Adrenal gland (tissue), 12 donors: ENCODE results near the gene SVIL. TPM values are rescaled to one million over a fixed set of nuclear protein-coding genes. Genes with fewer than 3 reads are reported as not detected.
"Not testable (repeated sequence)": the region's sequence is repeated elsewhere in the genome, so short reads cannot be mapped to it uniquely, and the experiment has no call there.

Experiments used
- DNase-seq, 7 donors: peaks; one replicate each; pipeline ENCODE4 v3.0.0-alpha.2; 2019 to 2020
- H3K27ac ChIP-seq, 5 donors: fragments of 200-600 bp; sonication (generic) in 4 of 5; 1 replicate in 3 of 5; 2 replicates in 2 of 5; pipeline versions ENCODE4 v1.5.1 to v1.8.0; 2016 to 2020; ENCODE audit warnings: mild to moderate bottlenecking in 1 of 5
- H3K27me3 ChIP-seq: fragments of 200-600 bp; 2 replicates; pipeline ENCODE4 v1.8.0; 2021
- H3K36me3 ChIP-seq, 2 donors: fragments of 200-600 bp; replicated peaks in 1 of 2; 1 replicate in 1 of 2; 2 replicates in 1 of 2; pipeline versions ENCODE4 v1.5.1 to v1.8.0; 2018 to 2022
- H3K4me1 ChIP-seq, 2 donors: fragments of 200-600 bp; replicated peaks in 1 of 2; 1 replicate in 1 of 2; 2 replicates in 1 of 2; pipeline versions ENCODE4 v1.5.1 to v1.8.0; 2018 to 2021
- H3K4me3 ChIP-seq, 4 donors: fragments of 200-600 bp; sonication (generic) in 3 of 4; one replicate each; pipeline ENCODE4 v1.5.1; 2016 to 2018
- H3K9me3 ChIP-seq, 3 donors: fragments of 200-600 bp; sonication (generic) in 1 of 3; replicated peaks in 1 of 3; 1 replicate in 2 of 3; 2 replicates in 1 of 3; pipeline versions ENCODE4 v1.5.1 to v1.8.0; 2016 to 2021
- POLR2A ChIP-seq, 2 donors: fragments of 450-650 bp; IDR thresholded peaks; one replicate each; pipeline ENCODE4 v1.6.1; 2017; ENCODE audit warnings: antibody characterized with exemption in 2 of 2, mild to moderate bottlenecking in 2 of 2, moderate library complexity in 1 of 2
- WGBS, 4 donors: extraction: QIAGEN DNeasy Blood & Tissue Kit in 2 of 4; methylation state at CpG; one replicate each; pipeline versions ENCODE4 v1.1.5 to v1.1.7; 2013 to 2017; 5-methylcytosine and 5-hydroxymethylcytosine counted together
- intact Hi-C, 2 donors: fragments of 100-400 bp; cut with DNase I; formaldehyde crosslinking; loops; one replicate each; pipeline versions ENCODE4 v1.14.1 to v1.15.0; 2022 to 2023
- polyA plus RNA-seq, 3 donors: library from polyadenylated mRNA; stranded (reverse); fragments of 200-250 nt in 2 of 3; fragments of 350-450 nt in 1 of 3; fragmentation: Illumina TruSeq in 1 of 3; extraction: RNeasy Lipid Tissue Mini Kit (QIAGEN cat#74804) in 1 of 3; gene quantifications; one replicate each; pipeline ENCODE4 v1.2.3, GENCODE V29; 2013 to 2014
- total RNA-seq, 9 donors: library from RNA; depleted of rRNA in 4 of 9; stranded (reverse); fragments of >200 nt in 4 of 9; fragments of 120-200 nt in 1 of 9; fragmentation: NEBNext Ultra II Directional in 1 of 9; extraction: Animal tissue kit (Norgen Biotek cat#: 25700) in 1 of 9; gene quantifications; one replicate each; pipeline versions ENCODE4 v1.1.0 to v1.2.4, GENCODE V29; 2013 to 2023
- TF ChIP-seq, protein P1 (sequence below), 6 experiments: fragments of 450-650 bp in 4 of 6; fragments of 200-600 bp in 2 of 6; sonication (generic) in 1 of 6; IDR thresholded peaks; 1 replicate in 5 of 6; 2 replicates in 1 of 6; pipeline versions ENCODE4 v1.5.1 to v1.8.0; 2016 to 2021; ENCODE audit warnings: antibody characterized with exemption in 6 of 6, mild to moderate bottlenecking in 2 of 6, moderate library complexity in 1 of 6
- donor health status: healthy with polysubstance abuse.
- donor health status: Bipolar disorder and iron deficiency.
- donor health status: DM: yes; HTN: yes; CAD: no.
- donor health status: DM: no; HTN: no; CAD: no.
- donor health status: DM: no; HTN: no; CAD: no.
- donor health status: DM: yes; HTN: yes; CAD: no.

SVIL gene
- total and polyA plus RNA-seq, 12 donors: 6.7 to 73.1 (median 26.0) TPM

DNA sequence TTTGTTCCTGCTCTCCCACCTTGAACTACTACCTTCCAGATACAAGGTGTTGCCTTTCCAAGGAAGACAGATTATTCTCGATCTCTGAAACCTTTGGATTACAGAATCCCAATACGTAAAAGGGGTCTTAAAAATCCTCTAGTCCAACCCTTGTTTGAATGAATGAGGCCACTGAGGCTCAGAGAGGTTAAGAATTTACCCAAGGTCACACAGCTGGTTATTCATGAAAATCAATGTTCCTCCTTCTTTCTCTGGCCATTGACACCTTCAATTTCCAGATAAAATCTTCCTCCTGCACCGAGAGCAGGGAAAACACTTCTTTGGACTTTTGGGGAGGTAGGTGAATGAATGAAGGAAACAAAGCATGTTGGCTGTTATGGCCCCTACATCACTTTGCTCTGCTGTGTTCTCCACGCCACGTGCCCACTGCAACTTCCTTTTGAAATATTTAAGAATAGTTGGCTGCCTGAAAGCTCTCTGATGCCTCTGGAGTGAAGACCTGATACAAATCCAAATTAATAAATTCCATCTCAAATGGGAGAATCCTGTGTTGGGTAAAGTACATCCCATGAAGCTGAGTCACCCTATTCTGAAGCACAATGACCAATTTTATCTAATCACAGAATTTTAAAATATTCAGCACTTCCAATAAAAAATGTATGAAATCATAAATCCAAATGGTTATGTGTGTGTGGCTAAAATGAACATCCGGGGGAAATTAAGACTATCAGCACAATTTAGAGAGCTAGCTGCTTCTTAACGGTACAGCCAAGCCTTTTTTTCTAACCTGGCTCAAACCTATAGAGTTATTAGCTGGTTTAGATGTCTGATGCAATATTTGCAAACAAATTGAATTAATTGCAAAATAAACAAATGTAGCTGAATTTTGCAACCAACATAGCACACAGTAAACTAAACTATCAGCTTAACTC, 7.3 kb downstream of the SVIL start:
- H3K9me3 ChIP-seq: no peaks in the 10 kb centered on the region
- 77 to 80% (median 78%) methylated on average over 7 of the region's 7 CpGs for WGBS, 4 donors
- H3K4me3 ChIP-seq: no peak overlapping the region
- peak overlapping the region in 2 of 5 donors; percentile 0 to 74 for H3K27ac ChIP-seq
- peak in 1 of 7 donors; percentile 36 for DNase-seq
- H3K36me3 ChIP-seq: no peaks in the 10 kb centered on the region
- TF ChIP-seq, protein P1, sequence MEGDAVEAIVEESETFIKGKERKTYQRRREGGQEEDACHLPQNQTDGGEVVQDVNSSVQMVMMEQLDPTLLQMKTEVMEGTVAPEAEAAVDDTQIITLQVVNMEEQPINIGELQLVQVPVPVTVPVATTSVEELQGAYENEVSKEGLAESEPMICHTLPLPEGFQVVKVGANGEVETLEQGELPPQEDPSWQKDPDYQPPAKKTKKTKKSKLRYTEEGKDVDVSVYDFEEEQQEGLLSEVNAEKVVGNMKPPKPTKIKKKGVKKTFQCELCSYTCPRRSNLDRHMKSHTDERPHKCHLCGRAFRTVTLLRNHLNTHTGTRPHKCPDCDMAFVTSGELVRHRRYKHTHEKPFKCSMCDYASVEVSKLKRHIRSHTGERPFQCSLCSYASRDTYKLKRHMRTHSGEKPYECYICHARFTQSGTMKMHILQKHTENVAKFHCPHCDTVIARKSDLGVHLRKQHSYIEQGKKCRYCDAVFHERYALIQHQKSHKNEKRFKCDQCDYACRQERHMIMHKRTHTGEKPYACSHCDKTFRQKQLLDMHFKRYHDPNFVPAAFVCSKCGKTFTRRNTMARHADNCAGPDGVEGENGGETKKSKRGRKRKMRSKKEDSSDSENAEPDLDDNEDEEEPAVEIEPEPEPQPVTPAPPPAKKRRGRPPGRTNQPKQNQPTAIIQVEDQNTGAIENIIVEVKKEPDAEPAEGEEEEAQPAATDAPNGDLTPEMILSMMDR (IDR thresholded peaks at IDR 0.05): no peak
- no peak for TF ChIP-seq POLR2A (IDR thresholded peaks at IDR 0.05)
- no peaks in the 10 kb centered on the region for H3K27me3 ChIP-seq
- H3K4me1 ChIP-seq: peaks cover 0 to 18% of the 10 kb centered on the region in 2 donors
- intact Hi-C loops: no loop called here

DNA sequence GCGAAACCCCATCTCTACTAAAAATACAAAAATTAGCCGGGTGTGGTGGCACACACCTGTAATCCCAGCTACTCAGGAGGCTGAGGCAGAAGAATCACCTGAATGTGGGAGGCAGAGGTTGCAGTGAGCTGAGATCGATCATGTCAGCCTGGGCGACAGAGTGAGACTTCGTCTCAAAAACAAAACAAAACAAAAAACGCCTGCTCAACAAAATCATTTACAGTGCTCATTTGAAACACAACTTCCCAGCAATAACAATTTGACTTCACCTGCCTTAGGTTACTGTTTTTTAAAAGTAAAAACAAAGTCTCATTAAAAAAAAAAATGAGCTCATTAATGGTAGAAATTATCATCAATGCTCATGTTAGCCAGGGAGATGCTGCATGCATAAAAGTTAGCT, 10.4 kb downstream of the SVIL start:
- H3K4me1 ChIP-seq: peaks cover 0 to 18% of the 10 kb centered on the region in 2 donors
- intact Hi-C loops, H3K36me3 ChIP-seq, H3K27ac ChIP-seq, H3K9me3 ChIP-seq, H3K27me3 ChIP-seq, DNase-seq, H3K4me3 ChIP-seq: not testable (repeated sequence)
- 90 to 94% (median 91%) methylated on average over 6 of the region's 6 CpGs for WGBS, 4 donors

DNA sequence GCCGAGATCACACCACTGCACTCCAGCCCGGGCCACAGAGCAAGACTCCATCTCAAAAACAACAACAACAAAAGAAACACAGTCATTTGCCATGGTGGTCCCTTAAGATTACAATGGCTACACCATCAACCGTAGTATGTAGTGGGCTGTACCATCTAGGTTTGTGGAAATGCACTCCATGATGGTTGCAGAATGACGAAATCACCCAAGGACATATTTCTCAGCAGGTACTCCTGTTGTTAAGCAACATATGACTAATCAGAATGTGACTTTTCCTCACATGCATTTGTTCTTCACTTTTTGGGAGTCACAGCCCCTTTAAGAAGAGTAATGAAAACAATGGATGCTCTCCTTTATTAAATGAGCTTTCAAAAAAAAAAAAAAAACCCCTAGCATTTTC, 11.0 kb downstream of the SVIL start:
- TF ChIP-seq, protein P1 (IDR thresholded peaks at IDR 0.05): no peak
- no peak for TF ChIP-seq POLR2A (IDR thresholded peaks at IDR 0.05)
- H3K36me3 ChIP-seq: no peaks in the 10 kb centered on the region
- H3K4me1 ChIP-seq: peaks cover 0 to 18% of the 10 kb centered on the region in 2 donors
- H3K27me3 ChIP-seq: no peaks in the 10 kb centered on the region
- H3K9me3 ChIP-seq: no peaks in the 10 kb centered on the region
- H3K27ac ChIP-seq: peak overlapping the region in 1 of 5 donors; percentile 42
- DNase-seq: peak in 2 of 7 donors; percentile 36 to 37
- 76 to 89% (median 81%) methylated on average over 4 of the region's 4 CpGs for WGBS, 4 donors
- no peak overlapping the region for H3K4me3 ChIP-seq
- intact Hi-C loops: no loop called here

DNA sequence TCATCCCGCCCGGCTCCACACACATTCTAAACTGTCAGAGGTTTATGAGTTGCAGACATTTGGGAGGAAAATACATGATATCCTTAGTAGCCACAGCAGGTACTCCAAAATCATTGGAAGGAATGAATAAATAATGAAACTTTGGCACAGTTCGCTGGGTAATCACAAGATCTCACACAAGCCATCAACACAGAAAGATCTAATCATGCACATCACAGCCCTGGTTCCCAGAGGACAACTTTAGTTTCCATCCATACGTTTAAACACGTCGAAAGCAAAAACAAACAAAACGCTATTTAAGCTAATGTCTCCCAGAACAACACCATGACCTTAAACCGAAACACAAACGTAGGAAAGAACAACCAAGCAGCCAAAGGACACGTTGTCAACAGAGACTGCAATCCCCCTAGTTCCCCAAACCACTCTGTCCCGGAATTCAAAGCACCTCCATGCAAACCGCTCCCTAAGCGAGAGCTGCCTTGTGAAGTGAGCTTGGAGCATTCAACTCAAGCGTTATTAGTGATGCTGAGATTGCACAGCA, 12.3 kb downstream of the SVIL start:
- DNase-seq: no peak
- peaks cover 0 to 5% of the 10 kb centered on the region in 2 donors for H3K4me1 ChIP-seq
- TF ChIP-seq, protein P1 (IDR thresholded peaks at IDR 0.05): no peak
- TF ChIP-seq POLR2A (IDR thresholded peaks at IDR 0.05): no peak
- no peaks in the 10 kb centered on the region for H3K36me3 ChIP-seq
- no peak overlapping the region for H3K4me3 ChIP-seq
- no peak overlapping the region for H3K27ac ChIP-seq
- H3K9me3 ChIP-seq: no peaks in the 10 kb centered on the region
- WGBS, 4 donors: 80 to 86% (median 83%) methylated on average over 14 of the region's 14 CpGs
- H3K27me3 ChIP-seq: no peaks in the 10 kb centered on the region
- intact Hi-C loops: no loop called here
